DOHH2 (cell line): Measurements from ENCODE around the gene FTCD.

ENCODE experiments used
- H3F3A ChIP-seq: fragments of 200-600 bp; sonication (generic), shearing (Covaris generic); 2 replicates; pipeline ENCODE4 v1.6.0; 2016; ENCODE audit warnings: antibody characterized with exemption, mild to moderate bottlenecking; ENCODE audit not compliant: control insufficient read depth, insufficient read depth
- H3K27ac ChIP-seq: fragments of 200-600 bp; sonication (generic); 2 replicates; pipeline ENCODE4 v1.5.1; 2014; ENCODE audit warnings: low read depth, mild to moderate bottlenecking, low read length, moderate library complexity
- H3K27me3 ChIP-seq: fragments of 200-600 bp; sonication (generic); 2 replicates; pipeline ENCODE4 v1.6.1; 2014; ENCODE audit warnings: mild to moderate bottlenecking, low read length, mixed read lengths; ENCODE audit not compliant: control insufficient read depth
- H3K36me3 ChIP-seq: fragments of 200-600 bp; sonication (generic); 2 replicates; pipeline ENCODE4 v1.6.1; 2014; ENCODE audit warnings: mild to moderate bottlenecking, low read length, moderate library complexity, mixed read lengths; ENCODE audit not compliant: control insufficient read depth
- H3K4me1 ChIP-seq: fragments of 200-600 bp; sonication (generic); 2 replicates; pipeline ENCODE4 v1.6.1; 2014; ENCODE audit warnings: mild to moderate bottlenecking, low read length, mixed read lengths; ENCODE audit not compliant: control insufficient read depth
- H3K4me2 ChIP-seq: fragments of 200-600 bp; sonication (generic); 2 replicates; pipeline ENCODE4 v1.6.0; 2014; ENCODE audit warnings: mild to moderate bottlenecking, low read length, moderate library complexity
- H3K4me3 ChIP-seq: fragments of 200-600 bp; sonication (generic); 2 replicates; pipeline ENCODE4 v1.5.1; 2014; ENCODE audit warnings: mild to moderate bottlenecking, low read length, mixed read lengths
- H3K79me2 ChIP-seq: fragments of 200-600 bp; sonication (generic); 2 replicates; pipeline ENCODE4 v1.6.1; 2014; ENCODE audit warnings: mild to moderate bottlenecking, low read length, mixed read lengths; ENCODE audit not compliant: control insufficient read depth
- H3K9me2 ChIP-seq: fragments of 200-600 bp; sonication (generic); replicated peaks from 2 replicates; pipeline ENCODE4 v1.6.1; 2014; ENCODE audit warnings: mild to moderate bottlenecking, low read length, mixed read lengths; ENCODE audit not compliant: control insufficient read depth
- H3K9me3 ChIP-seq: fragments of 200-600 bp; sonication (generic); 2 replicates; pipeline ENCODE4 v1.6.1; 2014; ENCODE audit warnings: antibody characterized with exemption, low read length, mixed read lengths; ENCODE audit not compliant: control insufficient read depth, insufficient read depth
- H4K20me1 ChIP-seq: fragments of 200-600 bp; sonication (generic); 2 replicates; pipeline ENCODE4 v1.6.0; 2014; ENCODE audit warnings: low read depth, mild to moderate bottlenecking, antibody characterized with exemption, low read length, moderate library complexity; ENCODE audit not compliant: control insufficient read depth, insufficient read depth
- EZH2phosphoT487 ChIP-seq: fragments of 200-600 bp; sonication (generic); IDR thresholded peaks from 2 replicates; pipeline ENCODE4 v1.6.1; 2017; ENCODE audit warnings: borderline replicate concordance, mild to moderate bottlenecking, antibody characterized with exemption, low read length, moderate library complexity, mixed read lengths
- TF ChIP-seq, protein P1 (sequence below): fragments of 200-600 bp; sonication (generic); IDR thresholded peaks from one replicate; pipeline ENCODE4 v1.5.1; 2014; ENCODE audit warnings: antibody characterized with exemption, mild to moderate bottlenecking, low read depth, low read length; ENCODE audit not compliant: poor library complexity, severe bottlenecking

Gene FTCD

GRCh38 chr21:46122237-46122671 lies 33.1 kb downstream of the FTCD start:
- H3K9me3 ChIP-seq, result peaks cover 25% of the 10 kb centered on the region; the same call in 1 of the 2 replicates
- no peaks in the 10 kb centered on the region for H3K36me3 ChIP-seq
- no peaks in the 10 kb centered on the region for H3F3A ChIP-seq
- no peaks in the 10 kb centered on the region for H3K79me2 ChIP-seq
- no peaks in the 10 kb centered on the region for H3K9me2 ChIP-seq
- no peaks in the 10 kb centered on the region for H3K4me1 ChIP-seq
- no peaks in the 10 kb centered on the region for H4K20me1 ChIP-seq
- no peak overlapping the region for H3K4me2 ChIP-seq
- TF ChIP-seq, protein P1, sequence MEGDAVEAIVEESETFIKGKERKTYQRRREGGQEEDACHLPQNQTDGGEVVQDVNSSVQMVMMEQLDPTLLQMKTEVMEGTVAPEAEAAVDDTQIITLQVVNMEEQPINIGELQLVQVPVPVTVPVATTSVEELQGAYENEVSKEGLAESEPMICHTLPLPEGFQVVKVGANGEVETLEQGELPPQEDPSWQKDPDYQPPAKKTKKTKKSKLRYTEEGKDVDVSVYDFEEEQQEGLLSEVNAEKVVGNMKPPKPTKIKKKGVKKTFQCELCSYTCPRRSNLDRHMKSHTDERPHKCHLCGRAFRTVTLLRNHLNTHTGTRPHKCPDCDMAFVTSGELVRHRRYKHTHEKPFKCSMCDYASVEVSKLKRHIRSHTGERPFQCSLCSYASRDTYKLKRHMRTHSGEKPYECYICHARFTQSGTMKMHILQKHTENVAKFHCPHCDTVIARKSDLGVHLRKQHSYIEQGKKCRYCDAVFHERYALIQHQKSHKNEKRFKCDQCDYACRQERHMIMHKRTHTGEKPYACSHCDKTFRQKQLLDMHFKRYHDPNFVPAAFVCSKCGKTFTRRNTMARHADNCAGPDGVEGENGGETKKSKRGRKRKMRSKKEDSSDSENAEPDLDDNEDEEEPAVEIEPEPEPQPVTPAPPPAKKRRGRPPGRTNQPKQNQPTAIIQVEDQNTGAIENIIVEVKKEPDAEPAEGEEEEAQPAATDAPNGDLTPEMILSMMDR, result no peak
- no peak for TF ChIP-seq EZH2phosphoT487
- H3K4me3 ChIP-seq, result no peak overlapping the region
- no peaks in the 10 kb centered on the region for H3K27me3 ChIP-seq
- H3K27ac ChIP-seq, result no peak overlapping the region

GRCh38 chr21:46121286-46122221 lies 33.8 kb downstream of the FTCD start:
- H3K4me1 ChIP-seq, result no peaks in the 10 kb centered on the region
- no peaks in the 10 kb centered on the region for H3K9me2 ChIP-seq
- no peak overlapping the region for H3K4me3 ChIP-seq
- no peaks in the 10 kb centered on the region for H4K20me1 ChIP-seq
- H3K27ac ChIP-seq, result no peak overlapping the region
- no peaks in the 10 kb centered on the region for H3K27me3 ChIP-seq
- H3K9me3 ChIP-seq, result peaks cover 25% of the 10 kb centered on the region; the same call in 1 of the 2 replicates
- TF ChIP-seq, protein P1, result no peak
- no peak for TF ChIP-seq EZH2phosphoT487
- no peaks in the 10 kb centered on the region for H3K79me2 ChIP-seq
- no peak overlapping the region for H3K4me2 ChIP-seq
- no peaks in the 10 kb centered on the region for H3K36me3 ChIP-seq
- H3F3A ChIP-seq, result no peaks in the 10 kb centered on the region

DNA sequence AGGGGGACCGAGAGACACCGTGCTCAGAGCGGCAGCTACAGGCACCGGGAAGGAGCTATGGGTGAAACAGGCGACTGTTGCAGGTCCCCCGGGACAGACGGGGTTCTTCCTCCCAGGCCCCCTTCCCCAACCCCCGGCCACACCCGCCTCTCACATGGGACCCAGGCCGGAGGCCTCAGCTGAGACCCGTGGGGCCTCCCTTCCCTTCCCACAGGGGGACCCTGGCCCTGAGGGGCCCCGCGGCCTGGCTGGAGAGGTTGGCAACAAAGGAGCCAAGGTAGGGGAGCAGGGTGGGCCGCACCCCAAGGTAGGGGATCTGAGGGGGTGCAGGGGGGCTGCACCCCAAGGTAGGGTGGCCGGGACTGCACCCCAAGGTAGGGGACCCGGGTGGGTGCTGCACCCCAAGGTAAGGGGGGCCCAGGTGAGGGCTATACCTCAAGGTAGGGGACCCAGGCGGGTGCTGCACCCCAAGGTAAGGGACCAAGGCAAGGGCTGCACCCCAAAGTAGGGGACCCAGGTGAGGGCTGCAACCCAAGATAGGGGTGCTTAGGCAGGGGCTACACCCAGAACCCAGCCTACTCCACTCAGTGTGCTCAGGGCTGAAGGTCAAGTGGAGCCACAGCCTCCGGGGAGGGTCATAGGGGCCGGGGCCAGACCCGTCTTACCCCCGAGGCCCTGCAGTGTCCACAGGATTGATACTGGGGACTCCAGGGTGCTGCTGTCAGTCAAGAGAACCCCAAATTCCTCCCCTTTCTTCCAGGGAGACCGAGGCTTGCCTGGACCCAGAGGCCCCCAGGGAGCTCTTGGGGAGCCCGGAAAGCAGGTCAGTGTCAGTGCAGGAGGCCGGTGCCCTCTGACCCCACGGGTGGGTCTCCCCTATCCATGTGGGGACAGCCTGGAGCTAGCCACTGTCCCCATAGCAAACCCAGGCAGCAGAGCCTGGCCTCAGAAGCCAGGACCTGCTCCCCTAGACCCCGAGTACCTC lies 34.8 kb downstream of the FTCD start:
- Histone ChIP-seq H3K4me3 (no peak overlapping the region), H4K20me1 (no peaks in the 10 kb centered on the region), H3K9me2 (no peaks in the 10 kb centered on the region), H3K4me1 (no peaks in the 10 kb centered on the region), H3K9me3 (peaks cover 28% of the 10 kb centered on the region; the same call in 1 of the 2 replicates), H3K79me2 (no peaks in the 10 kb centered on the region), H3K27me3 (no peaks in the 10 kb centered on the region), H3K36me3 (no peaks in the 10 kb centered on the region), H3F3A (no peaks in the 10 kb centered on the region), H3K4me2 (no peak overlapping the region), H3K27ac (no peak overlapping the region)
- TF ChIP-seq EZH2phosphoT487, result no peak
- TF ChIP-seq, protein P1, result no peak
